ENCODE results near the gene RNASEL.

DNA sequence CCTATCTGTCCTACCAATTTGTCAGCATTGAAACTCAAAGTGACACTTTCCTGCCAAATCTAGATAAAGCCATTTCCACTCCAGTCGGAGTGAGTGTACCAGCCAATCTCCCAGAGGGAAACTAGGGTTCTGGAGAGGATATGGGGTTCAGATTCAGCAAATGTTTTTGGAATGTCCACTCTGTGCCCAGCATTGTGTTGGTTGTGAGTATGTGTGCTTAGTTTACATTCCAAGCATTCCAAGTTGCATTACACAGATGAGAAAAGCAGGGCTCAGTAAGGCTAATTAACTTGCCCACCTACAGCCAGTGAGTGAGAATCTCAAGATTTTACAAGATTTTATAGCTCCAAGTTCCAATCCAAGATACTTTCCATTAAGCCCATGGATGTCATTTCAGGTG lies 41.5 kb upstream of the RNASEL start:
- TF ChIP-seq, protein P1, sequence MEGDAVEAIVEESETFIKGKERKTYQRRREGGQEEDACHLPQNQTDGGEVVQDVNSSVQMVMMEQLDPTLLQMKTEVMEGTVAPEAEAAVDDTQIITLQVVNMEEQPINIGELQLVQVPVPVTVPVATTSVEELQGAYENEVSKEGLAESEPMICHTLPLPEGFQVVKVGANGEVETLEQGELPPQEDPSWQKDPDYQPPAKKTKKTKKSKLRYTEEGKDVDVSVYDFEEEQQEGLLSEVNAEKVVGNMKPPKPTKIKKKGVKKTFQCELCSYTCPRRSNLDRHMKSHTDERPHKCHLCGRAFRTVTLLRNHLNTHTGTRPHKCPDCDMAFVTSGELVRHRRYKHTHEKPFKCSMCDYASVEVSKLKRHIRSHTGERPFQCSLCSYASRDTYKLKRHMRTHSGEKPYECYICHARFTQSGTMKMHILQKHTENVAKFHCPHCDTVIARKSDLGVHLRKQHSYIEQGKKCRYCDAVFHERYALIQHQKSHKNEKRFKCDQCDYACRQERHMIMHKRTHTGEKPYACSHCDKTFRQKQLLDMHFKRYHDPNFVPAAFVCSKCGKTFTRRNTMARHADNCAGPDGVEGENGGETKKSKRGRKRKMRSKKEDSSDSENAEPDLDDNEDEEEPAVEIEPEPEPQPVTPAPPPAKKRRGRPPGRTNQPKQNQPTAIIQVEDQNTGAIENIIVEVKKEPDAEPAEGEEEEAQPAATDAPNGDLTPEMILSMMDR (conservative IDR thresholded peaks at IDR 0.05; ENCODE audit: low read depth, low read length) = no peak
- TF ChIP-seq CEBPB (IDR thresholded peaks at IDR 0.05; ENCODE audit: low read depth, low read length) = no peak
- TF ChIP-seq, protein P2, sequence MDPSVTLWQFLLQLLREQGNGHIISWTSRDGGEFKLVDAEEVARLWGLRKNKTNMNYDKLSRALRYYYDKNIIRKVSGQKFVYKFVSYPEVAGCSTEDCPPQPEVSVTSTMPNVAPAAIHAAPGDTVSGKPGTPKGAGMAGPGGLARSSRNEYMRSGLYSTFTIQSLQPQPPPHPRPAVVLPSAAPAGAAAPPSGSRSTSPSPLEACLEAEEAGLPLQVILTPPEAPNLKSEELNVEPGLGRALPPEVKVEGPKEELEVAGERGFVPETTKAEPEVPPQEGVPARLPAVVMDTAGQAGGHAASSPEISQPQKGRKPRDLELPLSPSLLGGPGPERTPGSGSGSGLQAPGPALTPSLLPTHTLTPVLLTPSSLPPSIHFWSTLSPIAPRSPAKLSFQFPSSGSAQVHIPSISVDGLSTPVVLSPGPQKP (IDR thresholded peaks at IDR 0.05; ENCODE audit: borderline replicate concordance, low read depth, low read length) = no peak
- no peak for TF ChIP-seq POLR2A (IDR thresholded peaks at IDR 0.05; ENCODE audit: low read depth, low read length)
- no peak for TF ChIP-seq CHD1 (IDR thresholded peaks at IDR 0.05; ENCODE audit: low read depth, low read length)
- TF ChIP-seq RAD21 (IDR thresholded peaks at IDR 0.05; ENCODE audit: low read length) = no peak
- TF ChIP-seq MXI1 (IDR thresholded peaks at IDR 0.05; ENCODE audit: borderline replicate concordance, low read depth, low read length) = no peak
- no peak for TF ChIP-seq SMC3 (IDR thresholded peaks at IDR 0.05; ENCODE audit: low read depth, low read length)
- TF ChIP-seq MAZ (IDR thresholded peaks at IDR 0.05; ENCODE audit: borderline replicate concordance, low read depth, low read length) = no peak
